ENCODE data around the gene PRKAR2B.

PRKAR2B gene

DNA sequence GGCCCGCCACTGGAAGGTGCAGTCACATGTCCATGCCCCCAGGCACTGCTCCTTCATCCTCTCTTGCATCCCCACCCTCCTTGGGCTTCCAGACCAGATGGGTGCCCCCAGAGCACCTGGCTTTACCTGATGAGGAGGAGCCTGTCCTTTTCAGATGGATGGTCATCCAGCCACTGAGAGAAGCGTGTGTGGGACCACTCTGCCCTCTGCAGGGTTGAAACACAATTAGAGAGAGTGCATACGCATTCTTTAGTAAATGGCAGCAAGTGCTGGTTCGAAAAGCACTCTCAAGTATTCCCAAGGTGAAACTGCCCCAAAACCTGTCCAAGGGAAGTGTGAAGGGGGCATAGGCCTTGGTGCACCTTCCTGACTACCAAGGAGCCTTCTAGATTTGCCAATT, 165.9 kb downstream of the PRKAR2B start:
- Histone ChIP-seq H3K27ac (no peak overlapping the region), H3K36me3 (replicated peaks) (peaks cover 4% of the 10 kb centered on the region), H3K27me3 (replicated peaks) (no peaks in the 10 kb centered on the region), H3K4me3 (ENCODE audit: low read depth, low read length) (no peak overlapping the region)
- DNase-seq: no peak
- TF ChIP-seq, protein P1, sequence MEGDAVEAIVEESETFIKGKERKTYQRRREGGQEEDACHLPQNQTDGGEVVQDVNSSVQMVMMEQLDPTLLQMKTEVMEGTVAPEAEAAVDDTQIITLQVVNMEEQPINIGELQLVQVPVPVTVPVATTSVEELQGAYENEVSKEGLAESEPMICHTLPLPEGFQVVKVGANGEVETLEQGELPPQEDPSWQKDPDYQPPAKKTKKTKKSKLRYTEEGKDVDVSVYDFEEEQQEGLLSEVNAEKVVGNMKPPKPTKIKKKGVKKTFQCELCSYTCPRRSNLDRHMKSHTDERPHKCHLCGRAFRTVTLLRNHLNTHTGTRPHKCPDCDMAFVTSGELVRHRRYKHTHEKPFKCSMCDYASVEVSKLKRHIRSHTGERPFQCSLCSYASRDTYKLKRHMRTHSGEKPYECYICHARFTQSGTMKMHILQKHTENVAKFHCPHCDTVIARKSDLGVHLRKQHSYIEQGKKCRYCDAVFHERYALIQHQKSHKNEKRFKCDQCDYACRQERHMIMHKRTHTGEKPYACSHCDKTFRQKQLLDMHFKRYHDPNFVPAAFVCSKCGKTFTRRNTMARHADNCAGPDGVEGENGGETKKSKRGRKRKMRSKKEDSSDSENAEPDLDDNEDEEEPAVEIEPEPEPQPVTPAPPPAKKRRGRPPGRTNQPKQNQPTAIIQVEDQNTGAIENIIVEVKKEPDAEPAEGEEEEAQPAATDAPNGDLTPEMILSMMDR (IDR thresholded peaks at IDR 0.05; ENCODE audit: low read depth, low read length, missing control alignments): no peak
- in situ Hi-C loops (cut with HindIII; ENCODE audit: low pct_ligation_motif_present, low sequenced_read_pairs): no loop called here
